ENCODE results near the gene STARD3NL. TPM values are rescaled to one million over a fixed set of nuclear protein-coding genes. Genes with fewer than 3 reads are reported as not detected.
"Not testable (repeated sequence)": the region's sequence is repeated elsewhere in the genome, so short reads cannot be mapped to it uniquely, and the experiment has no call there.

Gene STARD3NL, protein sequence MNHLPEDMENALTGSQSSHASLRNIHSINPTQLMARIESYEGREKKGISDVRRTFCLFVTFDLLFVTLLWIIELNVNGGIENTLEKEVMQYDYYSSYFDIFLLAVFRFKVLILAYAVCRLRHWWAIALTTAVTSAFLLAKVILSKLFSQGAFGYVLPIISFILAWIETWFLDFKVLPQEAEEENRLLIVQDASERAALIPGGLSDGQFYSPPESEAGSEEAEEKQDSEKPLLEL
- total RNA-seq = 104 TPM

DNA sequence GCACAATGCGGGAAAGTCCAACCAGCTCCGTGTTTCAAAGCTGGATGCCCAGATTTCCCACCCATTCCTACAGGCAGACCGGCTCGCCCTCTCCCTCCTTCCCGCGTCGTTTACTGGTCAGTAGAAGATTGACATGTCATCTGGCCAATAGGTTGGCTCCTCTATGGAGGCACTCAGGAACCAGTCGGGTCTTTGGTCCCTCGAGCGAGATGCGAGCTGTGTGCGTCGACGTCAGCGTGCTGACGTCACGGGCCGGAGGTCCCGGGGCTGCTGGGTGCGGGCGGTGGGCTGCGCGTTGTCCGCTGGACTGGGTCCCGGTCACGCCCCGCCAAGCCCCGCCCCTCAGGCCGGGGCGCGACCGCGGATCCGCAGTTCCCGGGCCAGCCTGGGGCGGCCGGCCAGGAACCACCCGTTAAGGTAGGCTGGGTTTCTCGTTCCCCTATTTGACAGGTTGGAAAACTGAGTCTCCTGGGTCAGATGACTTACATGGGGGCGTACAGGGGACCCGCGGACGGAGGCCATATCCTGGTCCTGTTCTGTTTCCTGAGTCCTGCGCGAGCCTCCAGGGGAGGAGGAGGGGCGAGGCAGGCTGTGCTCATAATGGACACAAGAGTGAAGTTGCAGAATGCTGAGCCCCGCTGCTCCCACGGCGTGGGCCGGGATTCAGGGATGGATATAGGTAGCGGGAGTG lies at the start of gene STARD3NL:
Gene STARD3NL (plus strand): TSS at position 242 of the 691 bp plus-strand sequence. CDS start 29,260 bp downstream, outside the sequence.
- peak; percentile 89 to 90 for DNase-seq (ENCODE audit: low spot score in 2 of 2)
- FAIRE-seq = peak; percentile 61

DNA sequence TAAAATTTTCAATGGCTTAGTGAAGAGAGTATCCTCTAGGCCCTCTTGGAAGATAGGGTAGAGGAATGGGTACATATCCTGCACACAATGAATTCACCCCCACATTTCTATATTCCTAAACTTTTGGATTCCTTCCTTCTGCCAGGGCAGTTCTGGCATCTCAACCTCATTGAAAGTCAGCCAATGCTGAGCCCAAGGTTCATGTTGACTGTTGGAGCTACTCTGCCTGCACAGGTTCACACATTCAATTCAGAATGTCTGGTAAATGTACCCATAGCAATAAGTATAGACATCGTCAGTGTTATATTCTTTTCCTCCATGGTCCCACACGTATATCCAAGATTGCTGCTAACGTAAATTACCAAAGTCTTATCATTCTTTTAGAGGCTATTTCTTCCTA lies 48.9 kb upstream of the STARD3NL start:
- no peak for FAIRE-seq

DNA sequence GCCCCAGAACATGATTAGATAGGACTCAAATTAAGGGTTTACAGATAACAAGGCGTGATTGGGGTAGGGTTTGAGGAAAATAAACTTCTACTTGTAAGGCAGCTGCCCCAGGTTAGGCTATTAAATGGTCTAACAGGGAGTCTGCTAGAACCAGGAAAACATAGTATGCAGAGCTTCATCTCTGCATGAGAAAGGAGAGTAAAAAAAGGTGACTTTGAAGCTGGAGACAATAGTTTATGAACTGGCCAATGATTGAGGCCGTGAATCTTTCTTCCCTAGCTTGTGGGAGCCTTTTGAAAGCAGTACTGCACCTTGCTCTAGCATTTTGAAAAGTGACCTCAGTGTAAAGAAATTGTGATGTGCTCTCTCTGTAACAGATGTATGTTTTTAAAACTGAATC lies 48.5 kb upstream of the STARD3NL start:
- DNase-seq (ENCODE audit: low spot score in 2 of 2) (no peak), FAIRE-seq (no peak)

More for the DNA sequence above, 48.9 kb upstream of the STARD3NL start:
- DNase-seq (ENCODE audit: low spot score in 2 of 2) = no peak

DNA sequence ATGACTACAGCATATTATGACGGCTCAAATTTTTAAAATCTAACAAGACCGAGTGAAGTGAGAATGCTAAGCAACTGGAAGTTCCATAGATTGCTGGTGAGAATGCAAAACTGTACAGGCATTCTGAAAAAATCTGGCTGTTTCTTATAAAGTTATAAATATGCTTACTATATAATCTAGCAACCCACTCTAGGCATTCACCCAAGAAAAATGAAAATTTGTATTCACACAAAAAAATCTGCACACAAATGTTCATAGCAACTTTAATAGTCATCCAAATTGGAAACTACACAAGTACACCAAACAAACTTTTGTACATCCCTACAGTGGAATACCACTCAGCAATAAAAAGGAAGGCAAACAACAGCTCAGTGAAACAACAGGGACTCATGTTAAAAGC lies 39.9 kb upstream of the STARD3NL start:
- FAIRE-seq (no peak), DNase-seq (ENCODE audit: low spot score in 2 of 2) (no peak)

DNA sequence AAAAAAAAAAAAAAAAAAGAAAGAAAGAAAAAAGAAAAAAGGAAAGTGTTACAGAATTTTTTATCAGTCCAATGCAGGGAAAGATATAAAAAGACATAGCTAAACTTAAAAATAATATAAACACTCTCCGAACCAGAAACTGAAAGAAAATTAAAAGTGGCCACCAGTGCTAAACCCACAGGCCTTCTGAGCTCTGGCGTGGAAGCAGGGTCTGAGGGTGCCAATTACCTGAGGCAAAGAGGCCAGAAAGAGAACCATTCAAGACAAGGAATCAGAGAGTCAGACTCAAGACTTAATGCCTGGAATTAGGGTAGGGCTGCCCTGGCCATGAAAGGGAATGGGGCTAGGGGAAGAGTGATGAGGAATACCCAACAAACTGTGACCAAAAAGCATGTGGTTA lies 36.9 kb upstream of the STARD3NL start:
- no peak for FAIRE-seq
- DNase-seq (ENCODE audit: low spot score in 2 of 2) = no peak

DNA sequence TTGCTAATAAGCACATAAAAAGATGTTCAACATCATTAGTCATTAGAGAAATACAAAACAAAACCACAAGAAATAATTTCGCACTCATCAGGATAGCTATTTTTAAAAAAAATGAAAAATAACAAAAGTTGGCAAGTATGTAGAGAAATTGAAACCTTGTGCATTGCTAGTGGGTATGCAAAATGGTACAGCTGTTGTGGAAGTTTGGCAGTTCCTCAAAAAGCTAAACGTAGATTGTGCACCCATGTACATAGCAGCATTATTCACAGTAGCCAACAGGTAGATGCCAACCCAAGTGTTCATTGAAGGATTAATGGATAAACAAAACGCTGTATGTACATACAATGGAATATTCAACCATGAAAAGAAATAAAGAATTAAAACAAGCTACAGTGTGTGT lies 35.3 kb upstream of the STARD3NL start:
- FAIRE-seq (no peak), DNase-seq (ENCODE audit: low spot score in 2 of 2) (no peak)

DNA sequence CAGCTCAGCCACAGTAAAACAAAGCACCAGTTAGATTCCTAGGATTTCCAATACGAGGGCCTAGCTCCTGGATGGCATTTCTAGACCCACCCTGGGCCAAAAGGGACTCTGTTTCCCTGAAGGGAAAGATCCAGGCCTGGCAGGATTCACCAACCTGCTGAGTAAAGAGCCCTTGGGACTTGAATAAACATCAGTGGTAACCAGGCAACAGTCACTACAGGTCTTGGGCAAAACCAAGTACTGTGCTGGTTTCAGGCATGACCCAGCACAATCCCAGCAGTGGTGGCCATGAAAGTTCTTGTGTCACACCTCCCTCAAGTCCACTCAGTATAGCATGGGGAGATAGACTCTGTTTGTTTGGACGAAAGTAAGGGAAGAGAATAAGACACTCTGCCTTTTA lies 31.0 kb upstream of the STARD3NL start:
- DNase-seq (ENCODE audit: low spot score in 2 of 2) = no peak
- FAIRE-seq = no peak

DNA sequence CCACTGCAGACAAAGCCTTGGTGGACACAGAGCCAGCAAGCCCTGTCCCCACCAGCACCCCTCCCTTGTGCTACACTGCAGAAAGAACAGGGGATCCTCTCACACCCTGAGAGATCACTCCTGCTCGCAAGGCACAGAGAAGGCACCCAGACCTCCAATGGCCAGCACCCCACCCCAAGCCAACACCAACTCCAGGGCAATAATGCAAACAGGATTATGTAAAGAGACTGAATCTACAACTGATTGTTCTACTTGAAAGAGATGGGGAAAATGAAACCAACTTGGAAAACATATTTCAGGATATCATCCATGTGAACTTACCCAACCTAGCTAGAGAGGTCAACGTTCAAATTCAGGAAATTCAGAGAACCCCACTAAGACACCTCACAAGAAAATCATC lies 26.5 kb upstream of the STARD3NL start:
- no peak for DNase-seq (ENCODE audit: low spot score in 2 of 2)
- no peak for FAIRE-seq

DNA sequence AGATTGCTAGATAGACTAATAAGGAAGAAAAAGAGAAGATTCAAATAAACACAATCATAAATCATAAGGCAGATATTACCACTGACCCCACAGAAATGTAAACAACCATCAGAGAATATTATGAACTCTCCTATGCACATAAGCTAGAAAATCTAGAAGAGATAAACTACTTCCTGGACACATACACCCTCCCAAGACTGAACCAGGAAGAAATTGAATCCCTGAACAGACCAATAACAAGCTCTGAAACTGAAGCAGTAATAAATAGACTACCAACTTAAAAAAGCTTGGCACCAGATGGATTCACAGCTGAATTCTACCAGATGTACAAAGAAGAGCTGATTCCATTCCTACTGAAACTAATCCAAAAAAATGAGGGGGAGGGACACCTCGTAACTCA lies 24.5 kb upstream of the STARD3NL start:
- FAIRE-seq = no peak
- no peak for DNase-seq (ENCODE audit: low spot score in 2 of 2)

DNA sequence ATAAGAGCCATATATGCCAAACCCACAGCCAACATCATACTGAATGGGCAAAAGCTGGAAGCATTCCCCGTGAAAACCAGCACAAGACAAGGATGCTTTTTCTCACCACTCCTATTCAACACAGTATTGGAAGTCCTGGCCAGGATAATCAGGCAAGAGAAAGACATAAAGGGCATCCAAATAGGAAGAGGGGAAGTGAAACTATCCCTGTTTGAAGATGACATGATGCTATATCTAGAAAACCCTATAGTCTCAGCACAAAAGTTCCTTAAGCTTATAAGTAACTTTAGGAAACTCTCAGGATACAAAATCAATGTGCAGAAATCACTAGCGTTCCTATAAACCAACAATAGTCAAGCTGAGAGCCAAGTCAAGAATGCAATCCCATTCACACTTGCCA lies 23.8 kb upstream of the STARD3NL start:
- FAIRE-seq (no peak), DNase-seq (ENCODE audit: low spot score in 2 of 2) (no peak)

DNA sequence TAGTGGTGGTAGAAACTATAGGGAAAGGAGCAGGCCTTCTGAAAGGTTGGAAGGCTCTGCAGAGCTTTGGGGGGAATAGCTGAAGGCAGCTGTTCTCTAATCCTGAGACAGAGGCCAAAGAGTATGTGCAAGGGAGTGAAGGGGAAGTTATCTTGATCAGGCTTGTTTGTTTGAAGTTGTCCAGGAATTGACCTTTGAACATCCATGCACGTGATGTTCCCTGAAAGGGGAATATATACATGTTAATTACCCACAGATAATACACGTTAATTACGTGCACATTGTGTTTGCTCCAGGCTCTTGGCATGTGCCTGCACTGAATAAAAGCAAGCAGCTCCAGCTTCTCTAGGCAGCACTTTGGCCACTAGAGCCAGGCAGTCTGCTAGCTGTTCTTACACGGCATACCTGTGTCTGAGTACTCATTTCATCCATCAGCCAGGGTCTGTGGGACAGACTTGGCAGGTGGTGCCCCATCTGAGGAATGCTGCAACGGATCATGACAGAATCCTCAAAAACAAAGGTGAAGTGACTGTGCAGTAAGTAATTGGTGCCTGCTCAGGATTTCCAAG lies 18.0 kb upstream of the STARD3NL start:
- FAIRE-seq = no peak
- DNase-seq (ENCODE audit: low spot score in 2 of 2) = no peak

DNA sequence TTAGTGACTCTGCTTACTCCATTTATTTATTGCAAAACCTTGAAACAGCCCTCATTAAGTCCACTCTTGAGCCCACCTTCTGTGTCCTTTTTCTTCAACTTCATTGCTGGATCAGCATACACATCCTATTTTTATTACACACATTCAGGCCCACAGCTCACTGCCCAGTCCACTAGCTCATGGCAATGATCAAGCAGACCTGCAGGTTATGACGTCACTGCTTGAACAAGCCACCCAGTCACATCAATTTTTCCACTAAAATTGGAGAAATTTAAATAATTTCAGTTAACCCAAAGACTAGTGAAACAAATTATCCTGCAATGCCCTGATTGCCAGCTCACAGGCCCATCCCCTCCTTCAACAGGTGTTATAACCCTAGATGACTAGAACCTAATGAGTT lies 16.0 kb upstream of the STARD3NL start:
- no peak for FAIRE-seq
- DNase-seq (ENCODE audit: low spot score in 2 of 2) = no peak

DNA sequence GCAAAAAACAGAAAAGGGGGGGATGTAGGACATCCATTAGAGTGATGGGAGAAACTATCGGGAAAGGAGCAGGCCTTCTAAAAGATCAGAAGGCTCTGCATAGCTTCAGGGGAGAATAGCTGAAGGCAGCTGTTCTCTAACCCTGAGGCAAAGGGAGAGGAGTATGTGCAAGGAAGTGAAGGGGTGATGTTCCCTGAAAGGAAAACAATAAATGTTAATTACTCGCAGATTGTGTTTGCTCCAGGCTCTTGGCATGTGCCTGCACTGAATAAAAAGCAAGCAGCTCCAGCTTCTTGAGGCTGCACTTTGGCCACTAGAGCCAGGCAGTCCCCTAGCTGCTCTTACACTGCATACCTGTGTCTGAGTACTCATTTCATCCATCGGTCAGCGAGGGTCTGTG lies 14.4 kb upstream of the STARD3NL start:
- FAIRE-seq (no peak), DNase-seq (ENCODE audit: low spot score in 2 of 2) (no peak)

DNA sequence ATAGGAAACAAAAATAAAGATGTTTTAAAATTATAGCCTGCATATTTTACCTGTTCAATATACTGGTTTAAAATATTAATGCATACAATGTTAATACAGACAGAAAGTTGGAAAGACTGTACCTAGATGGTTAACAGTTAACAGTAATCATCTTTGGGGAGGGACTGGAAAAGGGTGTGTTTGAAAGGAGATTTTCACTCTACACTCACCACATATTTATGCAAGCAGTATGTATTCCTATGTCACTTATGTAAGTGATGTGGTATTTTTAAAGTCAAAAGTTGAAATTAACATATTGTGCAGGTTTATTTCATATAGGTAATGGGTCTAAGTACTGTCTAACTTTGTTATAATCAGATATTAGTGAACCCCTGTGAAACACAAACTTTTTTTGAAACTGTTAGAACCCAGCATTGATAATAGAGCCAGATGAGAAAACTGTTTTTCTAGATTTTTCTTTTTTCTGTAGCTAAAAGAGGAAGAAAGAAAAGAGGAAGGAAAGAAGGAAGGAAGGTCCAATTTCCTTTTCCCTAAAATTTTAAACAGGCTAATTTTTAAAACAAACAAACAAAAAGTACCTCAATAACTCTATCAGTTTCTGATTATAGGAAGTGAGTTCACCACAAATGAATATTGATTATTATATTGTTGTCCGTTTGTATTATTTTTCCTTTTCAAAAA lies 9.0 kb upstream of the STARD3NL start:
- FAIRE-seq (no peak), DNase-seq (ENCODE audit: low spot score in 2 of 2) (no peak)

DNA sequence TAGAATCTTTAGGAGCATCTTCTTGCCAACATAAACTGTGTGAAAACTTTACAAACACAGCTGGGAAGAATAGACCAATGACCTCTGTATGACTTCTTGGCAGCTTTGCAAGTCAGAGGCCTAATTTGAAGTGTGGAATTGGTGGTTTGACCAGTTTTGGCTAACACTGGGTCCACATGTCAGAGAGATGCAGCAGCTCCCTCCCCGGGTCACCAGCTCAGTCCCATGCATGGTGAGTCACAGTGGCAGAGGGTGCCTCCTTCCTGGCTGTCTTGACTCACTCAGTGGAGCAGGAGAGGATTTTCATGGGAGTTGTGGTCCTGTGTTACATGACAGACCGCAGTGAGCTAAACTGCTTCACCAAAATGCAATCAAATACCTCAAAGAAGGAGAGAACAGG lies 8.2 kb upstream of the STARD3NL start:
- DNase-seq (ENCODE audit: low spot score in 2 of 2) (no peak), FAIRE-seq (no peak)

DNA sequence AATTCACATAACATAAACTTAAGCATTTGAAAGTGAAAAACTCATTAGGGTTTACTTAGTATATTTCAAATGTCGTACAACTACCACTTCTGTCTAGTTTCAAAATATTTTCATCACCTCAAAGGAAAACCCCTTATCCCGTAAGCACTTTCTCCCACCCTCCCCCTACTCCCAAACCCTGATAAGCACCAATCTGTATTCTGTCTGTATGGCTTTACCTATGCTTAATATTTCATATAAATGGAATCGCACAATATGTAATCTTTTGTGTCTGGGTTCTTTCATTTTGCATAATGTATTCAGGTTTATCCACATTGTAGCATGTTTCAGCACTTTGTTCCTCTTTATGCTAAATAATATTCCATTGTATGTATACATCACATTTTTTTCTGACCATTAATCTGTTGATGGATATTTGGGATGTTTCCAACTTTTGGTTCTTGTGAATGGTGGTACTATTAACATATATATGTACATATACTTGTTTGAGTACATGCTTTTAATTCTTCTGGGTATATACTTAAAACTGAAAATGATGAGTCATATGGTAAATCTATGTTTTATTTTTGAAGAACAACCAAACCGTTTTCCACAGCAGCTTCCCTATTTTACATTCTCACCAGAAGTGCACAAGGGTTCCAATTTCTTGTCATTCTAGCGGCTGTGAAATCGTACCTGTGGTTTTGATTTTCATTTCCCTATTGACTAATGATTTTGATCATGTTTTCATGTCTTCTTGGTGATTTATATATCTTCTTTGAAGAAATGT lies 6.2 kb upstream of the STARD3NL start:
- FAIRE-seq (no peak), DNase-seq (ENCODE audit: low spot score in 2 of 2) (no peak)

DNA sequence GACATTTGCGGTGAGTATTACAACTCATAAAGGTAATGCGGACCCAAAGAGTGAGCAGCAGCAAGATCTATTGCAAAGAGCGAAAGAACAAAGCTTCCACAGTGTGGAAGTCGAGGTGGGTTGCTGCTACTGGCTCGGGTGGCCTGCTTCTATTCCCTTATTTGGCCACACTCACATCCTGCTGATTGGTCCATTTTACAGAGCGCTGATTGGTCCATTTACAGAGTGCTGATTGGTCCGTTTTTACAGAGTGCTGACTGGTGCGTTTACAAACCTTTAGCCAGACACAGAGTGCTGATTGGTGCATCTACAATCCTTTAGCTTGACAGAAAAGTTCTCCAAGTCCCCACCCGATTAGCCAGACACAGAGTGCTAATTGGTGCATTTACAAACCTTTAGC lies 2.5 kb upstream of the STARD3NL start:
- not testable (repeated sequence) for DNase-seq (ENCODE audit: low spot score in 2 of 2); FAIRE-seq

DNA sequence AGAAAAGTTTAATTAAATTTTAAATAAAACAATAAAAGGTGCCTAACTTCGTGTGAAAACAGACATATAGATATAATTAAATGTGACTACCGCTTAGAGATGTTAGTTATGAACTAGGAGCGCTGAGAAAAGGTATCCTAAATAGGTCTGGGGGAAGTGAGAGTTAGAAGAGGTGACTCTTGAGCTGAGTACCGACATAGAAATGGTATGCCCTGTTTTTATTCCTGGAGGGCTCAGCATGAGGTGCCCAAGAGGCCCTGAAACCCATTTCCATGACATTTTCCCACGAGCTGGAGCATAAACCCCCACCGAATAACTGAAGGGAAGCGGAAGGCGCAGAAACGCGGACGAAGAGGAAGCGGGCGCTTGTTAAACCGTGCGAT lies 433 bp upstream of the STARD3NL start:
- DNase-seq (ENCODE audit: low spot score in 2 of 2) (peak in 1 of 2 donors; percentile 7), FAIRE-seq (no peak)

DNA sequence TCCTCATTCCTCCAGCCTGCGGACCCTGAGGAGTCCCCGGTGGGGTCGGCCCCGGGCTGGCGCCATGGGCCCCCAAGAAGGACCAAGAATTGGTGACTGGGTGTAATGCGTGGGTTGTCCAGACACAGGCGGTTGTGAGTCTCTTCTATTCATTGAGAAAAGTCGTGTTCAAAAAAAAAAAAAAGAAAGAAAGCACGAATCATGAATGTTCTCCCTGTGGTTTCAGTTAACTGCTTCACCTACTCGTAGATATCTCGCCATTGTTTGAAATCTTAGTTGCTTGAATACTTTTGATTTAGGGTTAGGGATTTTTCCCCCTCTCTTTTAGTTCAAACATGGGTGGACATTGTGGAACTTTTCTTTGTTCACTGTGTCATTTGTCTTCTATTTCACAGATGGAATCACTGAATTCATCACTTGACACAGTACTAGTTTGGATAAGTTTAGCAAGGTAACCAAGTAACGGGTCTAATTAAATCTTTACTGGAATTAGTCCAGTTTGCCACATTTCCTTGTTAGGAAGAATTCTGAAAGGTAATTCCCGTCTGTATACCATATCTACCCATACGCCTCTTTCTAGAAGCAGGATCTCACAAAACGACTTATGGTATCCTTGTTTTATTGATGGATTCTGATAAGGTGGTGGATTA lies 775 bp downstream of the STARD3NL start:
- DNase-seq (ENCODE audit: low spot score in 2 of 2) = peak in 1 of 2 donors; percentile 37
- no peak for FAIRE-seq

DNA sequence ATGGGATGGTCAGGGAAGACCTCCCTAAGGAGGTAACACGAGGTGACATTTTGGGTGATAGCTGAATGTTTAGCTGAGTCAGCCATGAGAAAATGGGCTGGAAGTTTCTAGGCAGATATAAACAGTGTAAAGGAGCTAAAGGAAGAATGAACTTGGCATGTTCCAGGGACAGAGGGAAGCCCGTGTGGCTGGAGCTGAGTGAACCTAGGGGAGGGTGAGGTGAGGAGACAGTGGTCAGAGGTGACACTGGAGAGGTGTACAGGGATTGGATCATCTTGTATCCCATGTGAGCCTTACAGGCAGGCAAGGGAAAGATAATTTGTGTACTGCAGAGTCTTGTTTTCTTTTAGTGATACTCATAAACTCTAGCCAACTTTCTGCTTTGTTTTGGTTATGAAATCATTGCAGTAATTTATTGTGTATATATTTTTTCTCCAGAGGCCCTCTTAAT lies 1.8 kb downstream of the STARD3NL start:
- DNase-seq (ENCODE audit: low spot score in 2 of 2) (no peak), FAIRE-seq (no peak)

Measured in frontal cortex (tissue), 4 donors.